Lower lobe of right lung (tissue), 2 donors: ENCODE results near the gene NDOR1. TPM values are rescaled to one million over a fixed set of nuclear protein-coding genes. Genes with fewer than 3 reads are reported as not detected.

Experiments used
- ATAC-seq, 2 donors: fragments of 200-7000 bp; cut with Tn5 transposase; one replicate each; pipeline ENCODE4 v1.9.1; 2020 to 2022; ENCODE audit warnings: mild to moderate bottlenecking in 2 of 2, moderate library complexity in 2 of 2
- DNase-seq: peaks from one replicate; pipeline ENCODE4 v3.0.0-alpha.2; 2020
- H3K27ac ChIP-seq: fragments of 200-600 bp; one replicate; pipeline ENCODE4 v1.8.0; 2022
- H3K27me3 ChIP-seq: fragments of 200-600 bp; one replicate; pipeline ENCODE4 v1.8.0; 2022; ENCODE audit warnings: low read depth
- H3K36me3 ChIP-seq: fragments of 200-600 bp; one replicate; pipeline ENCODE4 v1.8.0; 2022; ENCODE audit warnings: mild to moderate bottlenecking
- H3K4me1 ChIP-seq: fragments of 200-600 bp; one replicate; pipeline ENCODE4 v1.8.0; 2022
- H3K4me3 ChIP-seq: fragments of 200-600 bp; one replicate; pipeline ENCODE4 v1.8.0; 2022; ENCODE audit warnings: mild to moderate bottlenecking
- H3K9me3 ChIP-seq: fragments of 200-600 bp; one replicate; pipeline ENCODE4 v1.8.0; 2022
- intact Hi-C: fragments of 100-400 bp; cut with DNase I; formaldehyde crosslinking; loops from one replicate; pipeline ENCODE4 v1.11.0; 2022
- microRNA-seq: library from miRNA; unstranded; fragments of <30 nt; microRNA quantifications from one replicate; pipeline ENCODE4 v1.2.0, GENCODE V29; 2020; ENCODE audit warnings: borderline number of aligned reads
- total RNA-seq: library from RNA; stranded (reverse); fragmentation: NEBNext Ultra II Directional; extraction: Animal tissue kit (Norgen Biotek cat#: 25700); gene quantifications from one replicate; pipeline ENCODE4 v1.2.1, GENCODE V29; 2021
- TF ChIP-seq, protein P1 (sequence below): fragments of 200-600 bp; IDR thresholded peaks from one replicate; pipeline ENCODE4 v1.8.0; 2022; ENCODE audit warnings: antibody characterized with exemption, mild to moderate bottlenecking
- donor health status: DM: no; HTN: yes; CAD: no; lungs with severe emphysema.

The NDOR1 gene
- total RNA-seq, 1 donor from 2014 or later, result 15.6 TPM

DNA sequence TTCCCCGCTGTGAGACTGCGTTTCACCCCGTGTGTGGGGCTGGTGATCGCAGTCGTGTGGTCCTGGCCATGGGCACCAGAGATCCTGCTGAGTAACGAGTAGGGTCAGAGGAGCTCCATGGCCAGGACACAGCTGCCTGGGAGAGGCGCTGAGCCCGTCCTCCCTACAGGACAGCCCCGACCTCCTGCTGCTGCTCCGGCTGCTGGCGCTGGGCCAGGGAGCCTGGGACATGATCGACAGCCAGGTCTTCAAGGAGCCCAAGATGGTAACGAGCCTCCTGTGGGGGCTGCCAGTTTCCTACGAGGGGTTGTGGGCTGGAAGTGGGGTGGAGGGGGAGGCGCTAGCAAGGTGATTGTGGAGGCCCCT is 60.6 kb downstream of the NDOR1 start:
- Histone ChIP-seq H3K36me3 (peaks cover 63% of the 10 kb centered on the region), H3K4me1 (peaks cover 38% of the 10 kb centered on the region), H3K27ac (no peak overlapping the region), H3K9me3 (no peaks in the 10 kb centered on the region), H3K27me3 (no peaks in the 10 kb centered on the region), H3K4me3 (no peak overlapping the region)
- TF ChIP-seq, protein P1, sequence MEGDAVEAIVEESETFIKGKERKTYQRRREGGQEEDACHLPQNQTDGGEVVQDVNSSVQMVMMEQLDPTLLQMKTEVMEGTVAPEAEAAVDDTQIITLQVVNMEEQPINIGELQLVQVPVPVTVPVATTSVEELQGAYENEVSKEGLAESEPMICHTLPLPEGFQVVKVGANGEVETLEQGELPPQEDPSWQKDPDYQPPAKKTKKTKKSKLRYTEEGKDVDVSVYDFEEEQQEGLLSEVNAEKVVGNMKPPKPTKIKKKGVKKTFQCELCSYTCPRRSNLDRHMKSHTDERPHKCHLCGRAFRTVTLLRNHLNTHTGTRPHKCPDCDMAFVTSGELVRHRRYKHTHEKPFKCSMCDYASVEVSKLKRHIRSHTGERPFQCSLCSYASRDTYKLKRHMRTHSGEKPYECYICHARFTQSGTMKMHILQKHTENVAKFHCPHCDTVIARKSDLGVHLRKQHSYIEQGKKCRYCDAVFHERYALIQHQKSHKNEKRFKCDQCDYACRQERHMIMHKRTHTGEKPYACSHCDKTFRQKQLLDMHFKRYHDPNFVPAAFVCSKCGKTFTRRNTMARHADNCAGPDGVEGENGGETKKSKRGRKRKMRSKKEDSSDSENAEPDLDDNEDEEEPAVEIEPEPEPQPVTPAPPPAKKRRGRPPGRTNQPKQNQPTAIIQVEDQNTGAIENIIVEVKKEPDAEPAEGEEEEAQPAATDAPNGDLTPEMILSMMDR, result no peak
- intact Hi-C loops, result no loop called here
- DNase-seq (no peak), ATAC-seq (no peak)

Small RNA genes within 50 kb of the gene (microRNA-seq; reads per million reads assigned to microRNA genes)
- not detected for gene MIR3621

Other genes with a start within 250 kb of the NDOR1 start
- gene PTGDS, start 228.2 kb upstream of the NDOR1 start, total RNA-seq, result 225 TPM
- 1.9 TPM for gene LCNL1, start 222.7 kb upstream of the NDOR1 start, total RNA-seq
- 45.1 TPM for gene PAXX, start 213.3 kb upstream of the NDOR1 start, total RNA-seq
- gene CLIC3, start 209.1 kb upstream of the NDOR1 start, total RNA-seq, result 49.3 TPM
- 45.0 TPM for gene ABCA2, start 177.5 kb upstream of the NDOR1 start, total RNA-seq
- 1.1 TPM for gene FUT7, start 173.6 kb upstream of the NDOR1 start, total RNA-seq
- gene NPDC1, start 159.5 kb upstream of the NDOR1 start, total RNA-seq, result 124 TPM
- gene ENTPD2, start 151.6 kb upstream of the NDOR1 start, total RNA-seq, result 0.62 TPM
- gene SAPCD2, start 135.1 kb upstream of the NDOR1 start, total RNA-seq, result 0.86 TPM
- 29.7 TPM for gene UAP1L1, start 128.2 kb upstream of the NDOR1 start, total RNA-seq
- 41.9 TPM for gene MAN1B1, start 118.7 kb upstream of the NDOR1 start, total RNA-seq
- 190 TPM for gene DPP7, start 91.0 kb upstream of the NDOR1 start, total RNA-seq
- 0.92 TPM for gene GRIN1, start 66.5 kb upstream of the NDOR1 start, total RNA-seq
- gene LRRC26, start 35.6 kb upstream of the NDOR1 start, total RNA-seq, result 1.0 TPM
- gene TMEM210, start 33.6 kb upstream of the NDOR1 start, total RNA-seq, result not detected
- gene ANAPC2, start 17.1 kb upstream of the NDOR1 start, total RNA-seq, result 58.2 TPM
- 57.6 TPM for gene SSNA1, start 17.0 kb upstream of the NDOR1 start, total RNA-seq
- 17.8 TPM for gene TPRN, start 5.0 kb upstream of the NDOR1 start, total RNA-seq
- 26.6 TPM for gene TMEM203, start 52 bp upstream of the NDOR1 start, total RNA-seq
- 5.8 TPM for gene RNF208, start 16.5 kb downstream of the NDOR1 start, total RNA-seq
- 0.59 TPM for gene CYSRT1, start 19.5 kb downstream of the NDOR1 start, total RNA-seq
- gene RNF224, start 21.8 kb downstream of the NDOR1 start, total RNA-seq, result 0.21 TPM
- not detected for gene SLC34A3, start 25.2 kb downstream of the NDOR1 start, total RNA-seq
- 208 TPM for gene TUBB4B, start 35.6 kb downstream of the NDOR1 start, total RNA-seq
- 0.38 TPM for gene STPG3, start 45.6 kb downstream of the NDOR1 start, total RNA-seq
- 44.7 TPM for gene NELFB, start 49.6 kb downstream of the NDOR1 start, total RNA-seq
- 27.2 TPM for gene TOR4A, start 72.0 kb downstream of the NDOR1 start, total RNA-seq
- gene NRARP, start 96.6 kb downstream of the NDOR1 start, total RNA-seq, result 6.5 TPM
- gene EXD3, start 217.5 kb downstream of the NDOR1 start, total RNA-seq, result 25.2 TPM
- gene NOXA1, start 217.7 kb downstream of the NDOR1 start, total RNA-seq, result 6.9 TPM
- 0.15 TPM for gene ENTPD8, start 235.7 kb downstream of the NDOR1 start, total RNA-seq